ENCODE data around the gene ACTR6.
"Not testable (repeated sequence)": the region's sequence is repeated elsewhere in the genome, so short reads cannot be mapped to it uniquely, and the experiment has no call there.

Gene ACTR6

GRCh38 chr12:100222173-100222572, 21.6 kb downstream of the ACTR6 start:
- not testable (repeated sequence) for DNase-seq

GRCh38 chr12:100225491-100225890, 24.9 kb downstream of the ACTR6 start:
- no peak for DNase-seq

- no peak for DNase-seq
These were observed 28.5 kb downstream of the ACTR6 start for GRCh38 chr12:100229036-100229635.

GRCh38 chr12:100229876-100230275, 29.3 kb downstream of the ACTR6 start:
- DNase-seq: no peak

- not testable (repeated sequence) for DNase-seq
These were observed 31.3 kb downstream of the ACTR6 start for GRCh38 chr12:100231873-100232272.

GRCh38 chr12:100234166-100234565, 33.6 kb downstream of the ACTR6 start:
- DNase-seq: peak; percentile 12

GRCh38 chr12:100234591-100235304, 34.1 kb downstream of the ACTR6 start:
- DNase-seq: no peak

- no peak for DNase-seq
These were observed 38.2 kb downstream of the ACTR6 start for GRCh38 chr12:100238801-100239200.

GRCh38 chr12:100239589-100239988, 39.0 kb downstream of the ACTR6 start:
- DNase-seq: no peak

GRCh38 chr12:100243137-100243536, 42.5 kb downstream of the ACTR6 start:
- no peak for DNase-seq

- DNase-seq: no peak
These were observed 47.1 kb downstream of the ACTR6 start for GRCh38 chr12:100247765-100248164.

- no peak for DNase-seq
These were observed 48.3 kb downstream of the ACTR6 start for GRCh38 chr12:100248886-100249285.

GRCh38 chr12:100249941-100250340, 49.3 kb downstream of the ACTR6 start:
- no peak for DNase-seq

- no peak for DNase-seq
These were observed 51.3 kb downstream of the ACTR6 start for GRCh38 chr12:100251917-100252316.

- no peak for DNase-seq
These were observed 52.8 kb downstream of the ACTR6 start for GRCh38 chr12:100253437-100253836.

- DNase-seq: no peak
These were observed 54.3 kb downstream of the ACTR6 start for GRCh38 chr12:100254876-100255275.

- no peak for DNase-seq
These were observed 57.5 kb downstream of the ACTR6 start for GRCh38 chr12:100258127-100258526.

GRCh38 chr12:100263131-100263530, 62.5 kb downstream of the ACTR6 start:
- DNase-seq: no peak

GRCh38 chr12:100265107-100265506, 64.5 kb downstream of the ACTR6 start:
- not testable (repeated sequence) for DNase-seq

- no peak for DNase-seq
These were observed 65.3 kb downstream of the ACTR6 start for GRCh38 chr12:100265732-100266584.

GRCh38 chr12:100266585-100266834, 65.9 kb downstream of the ACTR6 start:
- DNase-seq: no peak

GRCh38 chr12:100266835-100267602, 66.4 kb downstream of the ACTR6 start, which contains the start of the genes DEPDC4 and SCYL2:
DEPDC4 (minus strand) TSS chr12:100267079; CDS start chr12:100267076, 3 bp downstream.
SCYL2 (plus strand) TSS chr12:100267177; CDS start chr12:100282971, 15,794 bp downstream.
- peak; percentile 93 for DNase-seq
